ENCODE data around the gene ASTN1. TPM values are rescaled to one million over a fixed set of nuclear protein-coding genes. Genes with fewer than 3 reads are reported as not detected.

Gene ASTN1
- total RNA-seq, 1 donor from 2014 or later = 7.7 TPM

GRCh38 chr1:176849281-176849680 lies 315.2 kb downstream of the ASTN1 start:
- TF ChIP-seq, protein P1, sequence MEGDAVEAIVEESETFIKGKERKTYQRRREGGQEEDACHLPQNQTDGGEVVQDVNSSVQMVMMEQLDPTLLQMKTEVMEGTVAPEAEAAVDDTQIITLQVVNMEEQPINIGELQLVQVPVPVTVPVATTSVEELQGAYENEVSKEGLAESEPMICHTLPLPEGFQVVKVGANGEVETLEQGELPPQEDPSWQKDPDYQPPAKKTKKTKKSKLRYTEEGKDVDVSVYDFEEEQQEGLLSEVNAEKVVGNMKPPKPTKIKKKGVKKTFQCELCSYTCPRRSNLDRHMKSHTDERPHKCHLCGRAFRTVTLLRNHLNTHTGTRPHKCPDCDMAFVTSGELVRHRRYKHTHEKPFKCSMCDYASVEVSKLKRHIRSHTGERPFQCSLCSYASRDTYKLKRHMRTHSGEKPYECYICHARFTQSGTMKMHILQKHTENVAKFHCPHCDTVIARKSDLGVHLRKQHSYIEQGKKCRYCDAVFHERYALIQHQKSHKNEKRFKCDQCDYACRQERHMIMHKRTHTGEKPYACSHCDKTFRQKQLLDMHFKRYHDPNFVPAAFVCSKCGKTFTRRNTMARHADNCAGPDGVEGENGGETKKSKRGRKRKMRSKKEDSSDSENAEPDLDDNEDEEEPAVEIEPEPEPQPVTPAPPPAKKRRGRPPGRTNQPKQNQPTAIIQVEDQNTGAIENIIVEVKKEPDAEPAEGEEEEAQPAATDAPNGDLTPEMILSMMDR (IDR thresholded peaks at IDR 0.05; ENCODE audit: partially characterized antibody, unreplicated experiment) = no peak
- no peak overlapping the region for H3K4me3 Mint-ChIP-seq (ENCODE audit: unreplicated experiment)
- DNase-seq = no peak
- peaks cover 3% of the 10 kb centered on the region for H3K27me3 Mint-ChIP-seq (ENCODE audit: unreplicated experiment)
- no peaks in the 10 kb centered on the region for H3K36me3 Mint-ChIP-seq (ENCODE audit: unreplicated experiment)
- peaks cover 3% of the 10 kb centered on the region for H3K9me3 Mint-ChIP-seq (ENCODE audit: unreplicated experiment)
- H3K27ac Mint-ChIP-seq (ENCODE audit: unreplicated experiment) = no peak overlapping the region
- H3K4me1 Mint-ChIP-seq (ENCODE audit: low read depth, unreplicated experiment) = peaks cover 26% of the 10 kb centered on the region

- Mint-ChIP-seq H3K27me3 (ENCODE audit: unreplicated experiment) (peaks cover 3% of the 10 kb centered on the region), H3K27ac (ENCODE audit: unreplicated experiment) (no peak overlapping the region), H3K36me3 (ENCODE audit: unreplicated experiment) (no peaks in the 10 kb centered on the region), H3K4me1 (ENCODE audit: low read depth, unreplicated experiment) (peaks cover 26% of the 10 kb centered on the region), H3K9me3 (ENCODE audit: unreplicated experiment) (peaks cover 3% of the 10 kb centered on the region), H3K4me3 (ENCODE audit: unreplicated experiment) (no peak overlapping the region)
- no peak for DNase-seq
- TF ChIP-seq, protein P1 (IDR thresholded peaks at IDR 0.05; ENCODE audit: partially characterized antibody, unreplicated experiment) = no peak
Observed at GRCh38 chr1:176847052-176847451, 317.5 kb downstream of the ASTN1 start.

GRCh38 chr1:176843352-176844297 lies 320.9 kb downstream of the ASTN1 start:
- Mint-ChIP-seq H3K36me3 (ENCODE audit: unreplicated experiment) (no peaks in the 10 kb centered on the region), H3K9me3 (ENCODE audit: unreplicated experiment) (peaks cover 3% of the 10 kb centered on the region), H3K4me1 (ENCODE audit: low read depth, unreplicated experiment) (peaks cover 21% of the 10 kb centered on the region), H3K27ac (ENCODE audit: unreplicated experiment) (no peak overlapping the region), H3K4me3 (ENCODE audit: unreplicated experiment) (no peak overlapping the region), H3K27me3 (ENCODE audit: unreplicated experiment) (no peaks in the 10 kb centered on the region)
- DNase-seq = peak; percentile 59
- TF ChIP-seq, protein P1 (IDR thresholded peaks at IDR 0.05; ENCODE audit: partially characterized antibody, unreplicated experiment) = peak; percentile 55

DNA sequence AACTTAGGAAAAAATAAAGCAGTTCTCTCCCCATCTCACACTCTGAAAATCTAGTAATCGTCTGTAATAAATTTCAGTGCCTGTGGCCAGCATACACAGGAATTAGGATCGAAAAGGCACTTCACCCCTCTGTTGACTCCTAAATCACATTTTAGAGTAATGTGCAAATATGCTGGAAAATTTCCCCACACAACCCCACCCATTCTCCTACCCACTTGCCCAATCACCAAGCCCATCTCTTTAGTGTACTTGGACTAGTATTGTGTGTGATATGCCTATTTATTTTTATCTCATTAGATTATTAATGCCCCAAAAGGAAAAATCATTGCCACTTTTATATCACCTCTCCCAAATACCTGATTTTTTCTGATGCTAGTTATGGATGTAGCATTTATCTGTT lies 323.3 kb downstream of the ASTN1 start:
- Mint-ChIP-seq H3K27ac (ENCODE audit: unreplicated experiment) (no peak overlapping the region), H3K4me1 (ENCODE audit: low read depth, unreplicated experiment) (peaks cover 7% of the 10 kb centered on the region), H3K36me3 (ENCODE audit: unreplicated experiment) (no peaks in the 10 kb centered on the region), H3K4me3 (ENCODE audit: unreplicated experiment) (no peak overlapping the region), H3K9me3 (ENCODE audit: unreplicated experiment) (no peaks in the 10 kb centered on the region), H3K27me3 (ENCODE audit: unreplicated experiment) (no peaks in the 10 kb centered on the region)
- TF ChIP-seq, protein P1 (IDR thresholded peaks at IDR 0.05; ENCODE audit: partially characterized antibody, unreplicated experiment) = no peak
- DNase-seq = no peak

- TF ChIP-seq, protein P1 (IDR thresholded peaks at IDR 0.05; ENCODE audit: partially characterized antibody, unreplicated experiment) = no peak
- H3K27ac Mint-ChIP-seq (ENCODE audit: unreplicated experiment) = no peak overlapping the region
- H3K9me3 Mint-ChIP-seq (ENCODE audit: unreplicated experiment) = no peaks in the 10 kb centered on the region
Observed at GRCh38 chr1:176839216-176839615, 325.3 kb downstream of the ASTN1 start.

More at GRCh38 chr1:176839216-176839615, 325.3 kb downstream of the ASTN1 start:
- Mint-ChIP-seq H3K4me3 (ENCODE audit: unreplicated experiment) (no peak overlapping the region), H3K36me3 (ENCODE audit: unreplicated experiment) (no peaks in the 10 kb centered on the region), H3K4me1 (ENCODE audit: low read depth, unreplicated experiment) (no peaks in the 10 kb centered on the region), H3K27me3 (ENCODE audit: unreplicated experiment) (no peaks in the 10 kb centered on the region)
- no peak for DNase-seq

Measured in glutamatergic neuron (in vitro differentiated cells).